Measurements from ENCODE around the gene STAM2. TPM values are rescaled to one million over a fixed set of nuclear protein-coding genes. Genes with fewer than 3 reads are reported as not detected.
"Not testable (repeated sequence)": the region's sequence is repeated elsewhere in the genome, so short reads cannot be mapped to it uniquely, and the experiment has no call there.

The STAM2 gene
- total RNA-seq, 2 donors from 2014 or later = 25.7 to 34.0 TPM

GRCh38 chr2:152120430-152120829, 55.1 kb downstream of the STAM2 start:
- no peak for ATAC-seq
- WGBS, 2 donors = 88 to 91% methylated on average over 1 of the region's 1 CpG
- no peaks in the 10 kb centered on the region for H3K9me3 ChIP-seq
- peaks cover 0 to 6% of the 10 kb centered on the region in 2 donors for H3K36me3 ChIP-seq (replicated peaks in 1 of 2; ENCODE audit: insufficient read depth in 1 of 2, low read depth in 2 of 2)
- no peak overlapping the region for H3K4me3 ChIP-seq
- H3K27me3 ChIP-seq = no peaks in the 10 kb centered on the region
- intact Hi-C loops (cut with DNase I) = no loop called here
- H3K4me1 ChIP-seq = no peaks in the 10 kb centered on the region
- H3K27ac ChIP-seq = no peak overlapping the region
- TF ChIP-seq CTCF (IDR thresholded peaks at IDR 0.05) = no peak
- no peak for DNase-seq

GRCh38 chr2:152115952-152116351, 59.6 kb downstream of the STAM2 start:
- Histone ChIP-seq H3K27me3 (no peaks in the 10 kb centered on the region), H3K36me3 (replicated peaks in 1 of 2; ENCODE audit: insufficient read depth in 1 of 2, low read depth in 2 of 2) (peaks cover 0 to 2% of the 10 kb centered on the region in 2 donors), H3K27ac (no peak overlapping the region), H3K4me3 (no peak overlapping the region), H3K4me1 (no peaks in the 10 kb centered on the region), H3K9me3 (no peaks in the 10 kb centered on the region)
- 86 to 88% methylated on average over 3 of the region's 3 CpGs for WGBS, 2 donors
- ATAC-seq (no peak), DNase-seq (no peak)
- intact Hi-C loops (cut with DNase I) = no loop called here
- no peak for TF ChIP-seq CTCF (IDR thresholded peaks at IDR 0.05)
- TF ChIP-seq POLR2A (IDR thresholded peaks at IDR 0.05) = no peak

- no peak overlapping the region for H3K4me3 ChIP-seq
- intact Hi-C loops (cut with DNase I) = no loop called here
- WGBS, 2 donors = 91 to 93% methylated on average over 3 of the region's 3 CpGs
- H3K9me3 ChIP-seq = no peaks in the 10 kb centered on the region
- H3K27me3 ChIP-seq = no peaks in the 10 kb centered on the region
- no peak for ATAC-seq
- no peak for TF ChIP-seq POLR2A (IDR thresholded peaks at IDR 0.05)
- no peaks in the 10 kb centered on the region for H3K36me3 ChIP-seq (replicated peaks in 1 of 2; ENCODE audit: insufficient read depth in 1 of 2, low read depth in 2 of 2)
- no peak for DNase-seq
- no peak overlapping the region for H3K27ac ChIP-seq
- no peaks in the 10 kb centered on the region for H3K4me1 ChIP-seq
Observed at GRCh38 chr2:152114366-152114765, 61.2 kb downstream of the STAM2 start.

GRCh38 chr2:152107140-152107539, 68.4 kb downstream of the STAM2 start:
- intact Hi-C loops (cut with DNase I); H3K36me3 ChIP-seq (replicated peaks in 1 of 2; ENCODE audit: insufficient read depth in 1 of 2, low read depth in 2 of 2): not testable (repeated sequence)
- WGBS, 2 donors = 86 to 91% methylated on average over 13 of the region's 13 CpGs

GRCh38 chr2:152106464-152106863, 69.1 kb downstream of the STAM2 start:
- Histone ChIP-seq H3K27ac (no peak overlapping the region), H3K4me3 (no peak overlapping the region), H3K36me3 (replicated peaks in 1 of 2; ENCODE audit: insufficient read depth in 1 of 2, low read depth in 2 of 2) (no peaks in the 10 kb centered on the region), H3K9me3 (no peaks in the 10 kb centered on the region), H3K27me3 (no peaks in the 10 kb centered on the region), H3K4me1 (no peaks in the 10 kb centered on the region)
- intact Hi-C loops (cut with DNase I) = no loop called here
- TF ChIP-seq POLR2A (IDR thresholded peaks at IDR 0.05) (no peak), CTCF (IDR thresholded peaks at IDR 0.05) (no peak)
- DNase-seq (no peak), ATAC-seq (no peak)
- WGBS, 2 donors = 64 to 84% methylated on average over 4 of the region's 4 CpGs

More at GRCh38 chr2:152107140-152107539, 68.4 kb downstream of the STAM2 start:
- not testable (repeated sequence) for ATAC-seq, H3K27ac ChIP-seq, H3K27me3 ChIP-seq, H3K9me3 ChIP-seq, H3K4me3 ChIP-seq, H3K4me1 ChIP-seq, DNase-seq

- no peak for DNase-seq
- intact Hi-C loops (cut with DNase I) = no loop called here
- ATAC-seq = no peak
- H3K36me3 ChIP-seq (replicated peaks in 1 of 2; ENCODE audit: insufficient read depth in 1 of 2, low read depth in 2 of 2) = no peaks in the 10 kb centered on the region
- peaks cover 14% of the 10 kb centered on the region for H3K4me1 ChIP-seq
- no peak overlapping the region for H3K27ac ChIP-seq
- TF ChIP-seq POLR2A (IDR thresholded peaks at IDR 0.05) = no peak
- TF ChIP-seq CTCF (IDR thresholded peaks at IDR 0.05) = no peak
- 95 to 96% methylated on average over 3 of the region's 3 CpGs for WGBS, 2 donors
- no peaks in the 10 kb centered on the region for H3K9me3 ChIP-seq
- H3K4me3 ChIP-seq = no peak overlapping the region
- H3K27me3 ChIP-seq = no peaks in the 10 kb centered on the region
Observed at GRCh38 chr2:152103271-152103670, 72.3 kb downstream of the STAM2 start.

Measured in body of pancreas (tissue), 4 donors.